Choroid plexus epithelial cell (primary cell): Measurements from ENCODE around the gene INPP4B.

ENCODE experiments used
- DNase-seq: peaks from one replicate; pipeline ENCODE4 v3.0.0-alpha.2; 2010; ENCODE audit warnings: low read depth
- H3K4me3 ChIP-seq: 2 replicates; pipeline ENCODE4 v1.5.1; 2011; ENCODE audit warnings: low read depth, mild to moderate bottlenecking, control low read depth, low read length, moderate library complexity
- TF ChIP-seq, protein P1 (sequence below): conservative IDR thresholded peaks from 2 replicates; pipeline ENCODE4 v1.5.1; 2011; ENCODE audit warnings: low read depth, mild to moderate bottlenecking, control low read depth, inconsistent platforms, low read length, moderate library complexity

The INPP4B gene

DNA sequence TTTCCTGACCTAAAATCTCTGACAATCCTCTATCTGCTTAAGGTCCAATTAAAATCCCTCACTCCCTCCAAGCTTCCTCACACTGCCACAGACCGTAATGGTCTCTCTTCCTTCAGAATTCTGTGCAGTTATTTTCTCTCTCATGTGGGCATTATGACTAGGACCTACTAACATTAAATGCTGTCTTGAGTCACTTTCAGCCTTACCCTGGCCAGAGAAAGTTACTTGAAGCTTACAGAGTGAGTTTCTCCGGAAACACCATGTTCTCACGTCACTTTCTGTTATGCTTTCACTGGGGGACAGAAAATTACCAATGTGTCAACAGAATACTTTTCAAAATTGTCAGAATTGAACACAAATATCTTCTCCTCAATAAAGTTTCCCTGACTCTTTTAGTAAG, 271.8 kb downstream of the INPP4B start:
- no peak for DNase-seq
- no peak overlapping the region for H3K4me3 ChIP-seq
- TF ChIP-seq, protein P1, sequence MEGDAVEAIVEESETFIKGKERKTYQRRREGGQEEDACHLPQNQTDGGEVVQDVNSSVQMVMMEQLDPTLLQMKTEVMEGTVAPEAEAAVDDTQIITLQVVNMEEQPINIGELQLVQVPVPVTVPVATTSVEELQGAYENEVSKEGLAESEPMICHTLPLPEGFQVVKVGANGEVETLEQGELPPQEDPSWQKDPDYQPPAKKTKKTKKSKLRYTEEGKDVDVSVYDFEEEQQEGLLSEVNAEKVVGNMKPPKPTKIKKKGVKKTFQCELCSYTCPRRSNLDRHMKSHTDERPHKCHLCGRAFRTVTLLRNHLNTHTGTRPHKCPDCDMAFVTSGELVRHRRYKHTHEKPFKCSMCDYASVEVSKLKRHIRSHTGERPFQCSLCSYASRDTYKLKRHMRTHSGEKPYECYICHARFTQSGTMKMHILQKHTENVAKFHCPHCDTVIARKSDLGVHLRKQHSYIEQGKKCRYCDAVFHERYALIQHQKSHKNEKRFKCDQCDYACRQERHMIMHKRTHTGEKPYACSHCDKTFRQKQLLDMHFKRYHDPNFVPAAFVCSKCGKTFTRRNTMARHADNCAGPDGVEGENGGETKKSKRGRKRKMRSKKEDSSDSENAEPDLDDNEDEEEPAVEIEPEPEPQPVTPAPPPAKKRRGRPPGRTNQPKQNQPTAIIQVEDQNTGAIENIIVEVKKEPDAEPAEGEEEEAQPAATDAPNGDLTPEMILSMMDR: no peak

GRCh38 chr4:142572071-142572470, 274.0 kb downstream of the INPP4B start:
- TF ChIP-seq, protein P1: no peak
- no peak overlapping the region for H3K4me3 ChIP-seq
- no peak for DNase-seq

DNA sequence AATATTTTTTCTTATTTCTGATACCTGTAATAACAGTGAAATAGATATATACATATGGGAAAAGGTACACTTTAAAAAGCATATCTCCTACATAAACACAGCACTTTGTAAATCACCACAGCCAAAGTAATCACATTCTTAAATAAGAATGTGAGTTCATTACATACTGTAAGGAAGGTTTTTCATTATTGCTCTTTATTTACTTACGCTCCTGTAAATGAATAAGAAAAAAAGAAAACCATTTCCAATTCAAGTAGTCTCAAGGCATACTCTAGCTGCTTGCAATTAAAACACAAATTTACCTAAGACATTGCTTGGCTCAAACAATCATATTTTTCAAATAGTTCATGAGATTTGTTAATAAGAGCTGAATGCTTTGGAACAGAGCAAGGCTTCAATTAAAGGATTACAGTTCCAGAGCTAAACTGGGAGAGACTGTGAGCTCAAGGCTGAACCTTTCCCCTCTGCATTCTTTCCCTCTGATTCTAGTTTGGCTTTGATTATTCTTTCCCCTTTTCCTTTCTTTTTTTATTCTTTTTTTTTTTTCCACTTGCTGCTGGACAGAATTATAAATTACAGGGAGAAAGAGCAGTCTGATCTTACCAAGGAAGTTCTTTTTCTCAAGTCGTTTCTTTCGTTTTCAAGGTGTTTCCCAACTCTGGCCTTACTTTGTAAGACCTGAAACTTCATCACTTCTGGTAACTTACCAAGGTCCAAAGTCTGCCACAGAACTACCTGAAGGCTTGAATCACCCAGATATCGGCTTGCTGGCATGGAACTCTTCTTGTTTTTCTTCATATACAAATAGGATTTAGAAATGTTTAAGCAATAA, 278.3 kb downstream of the INPP4B start:
- peak; percentile 28 for DNase-seq
- TF ChIP-seq, protein P1: no peak
- no peak overlapping the region for H3K4me3 ChIP-seq

DNA sequence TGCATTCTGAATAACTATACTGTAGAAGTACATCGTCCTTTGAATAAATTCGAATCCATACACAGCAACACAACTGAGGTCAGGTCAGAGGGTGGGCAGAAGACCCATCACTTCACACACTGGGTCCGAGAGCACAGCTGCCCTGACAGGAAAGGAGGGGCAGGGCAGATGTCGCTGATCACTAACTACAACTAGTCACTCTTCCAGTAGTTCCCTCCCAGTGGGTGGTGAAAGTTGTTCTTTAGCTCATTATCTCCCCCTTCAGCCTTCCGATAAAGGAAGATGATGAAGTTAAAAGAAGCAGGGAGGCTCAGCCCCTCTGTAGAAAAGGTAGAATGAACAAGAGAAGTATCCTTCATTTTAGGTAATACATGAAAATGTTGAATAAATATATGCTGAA, 278.9 kb downstream of the INPP4B start:
- H3K4me3 ChIP-seq: no peak overlapping the region
- TF ChIP-seq, protein P1: peak; percentile 23
- no peak for DNase-seq

DNA sequence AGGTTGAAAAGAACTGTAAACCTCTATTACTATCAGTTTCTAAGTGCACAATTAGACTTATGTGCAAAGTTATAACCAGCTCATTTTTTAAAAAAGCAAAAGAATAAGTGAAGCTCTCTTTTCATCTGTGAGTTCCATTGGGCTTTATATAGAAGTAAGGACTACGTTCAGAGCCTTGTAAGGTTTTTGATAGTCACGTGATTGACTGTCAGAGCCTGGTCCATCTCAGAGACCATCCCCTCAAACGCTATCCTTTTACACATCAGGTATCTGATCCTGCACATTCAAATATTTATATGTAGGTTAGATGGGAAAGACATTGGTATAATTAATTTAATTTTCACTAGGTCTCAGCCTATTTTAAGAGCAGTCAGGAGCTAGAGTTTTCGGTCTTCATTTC, 279.3 kb downstream of the INPP4B start:
- H3K4me3 ChIP-seq: no peak overlapping the region
- TF ChIP-seq, protein P1: no peak

DNA sequence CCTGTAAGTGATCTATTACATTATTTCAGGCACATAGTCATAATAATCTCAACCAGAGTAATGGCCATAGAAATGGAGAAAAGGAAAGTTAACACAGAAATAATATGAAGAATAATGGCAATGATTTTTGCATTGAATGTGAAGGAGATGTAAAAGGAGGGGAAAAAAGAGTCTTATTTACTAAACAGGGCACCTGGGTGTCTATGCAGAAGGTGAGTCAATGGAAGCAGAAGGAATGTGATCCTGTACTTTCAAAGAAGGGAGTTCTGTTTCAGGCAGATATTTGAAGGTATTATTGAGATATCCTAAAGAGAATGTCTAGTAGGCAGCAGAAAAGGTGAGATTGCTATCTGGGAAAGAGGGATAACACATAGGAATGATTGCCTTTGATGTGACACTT, 279.9 kb downstream of the INPP4B start:
- no peak overlapping the region for H3K4me3 ChIP-seq
- no peak for DNase-seq
- TF ChIP-seq, protein P1: no peak

More for the DNA sequence above, 279.3 kb downstream of the INPP4B start:
- no peak for DNase-seq

- H3K4me3 ChIP-seq: no peak overlapping the region
- DNase-seq: no peak
- TF ChIP-seq, protein P1: no peak
These were observed 280.3 kb downstream of the INPP4B start for GRCh38 chr4:142565771-142566170.
